Measurements from ENCODE around the gene ENG. TPM values are rescaled to one million over a fixed set of nuclear protein-coding genes. Genes with fewer than 3 reads are reported as not detected.

The ENG gene
- total and polyA plus RNA-seq, 2 of the 8 experiments (the other 6 are each of a cell fraction or from before 2014, with no cell fraction given) = 1.8 to 4.4 TPM

DNA sequence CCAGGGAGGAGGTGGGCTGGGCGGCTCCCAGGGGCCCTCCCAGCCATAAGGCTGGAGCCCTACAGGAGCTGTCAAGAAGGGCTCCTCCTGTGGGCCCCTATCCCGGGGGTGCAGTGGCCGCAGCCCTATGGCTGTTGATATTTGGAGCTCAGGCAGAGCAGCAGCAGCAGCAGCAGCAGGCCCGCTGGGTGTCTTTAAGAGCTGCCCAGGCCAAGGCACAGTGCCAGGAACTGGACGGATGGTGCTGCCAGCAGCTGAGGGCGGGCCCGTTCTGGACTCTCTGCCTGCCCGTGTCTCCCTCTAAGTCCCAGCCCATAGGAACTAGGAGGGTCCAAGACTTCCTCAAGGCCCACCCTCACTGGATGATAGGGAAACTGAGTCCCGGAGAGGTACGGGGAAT, 19.4 kb upstream of the ENG start (continued):
- no peak for TF ChIP-seq JUN (IDR thresholded peaks at IDR 0.05; ENCODE audit: low read depth, low read length)
- no peak for TF ChIP-seq CBX8 (IDR thresholded peaks at IDR 0.05; ENCODE audit: borderline replicate concordance, low read depth, low read length)
- TF ChIP-seq GTF2F1 (IDR thresholded peaks at IDR 0.05; ENCODE audit: borderline replicate concordance, low read depth, low read length) = no peak
- TF ChIP-seq TAF7 (optimal IDR thresholded peaks at IDR 0.05; ENCODE audit: borderline replicate concordance, low read depth, low read length) = no peak
- TF ChIP-seq, protein P1, sequence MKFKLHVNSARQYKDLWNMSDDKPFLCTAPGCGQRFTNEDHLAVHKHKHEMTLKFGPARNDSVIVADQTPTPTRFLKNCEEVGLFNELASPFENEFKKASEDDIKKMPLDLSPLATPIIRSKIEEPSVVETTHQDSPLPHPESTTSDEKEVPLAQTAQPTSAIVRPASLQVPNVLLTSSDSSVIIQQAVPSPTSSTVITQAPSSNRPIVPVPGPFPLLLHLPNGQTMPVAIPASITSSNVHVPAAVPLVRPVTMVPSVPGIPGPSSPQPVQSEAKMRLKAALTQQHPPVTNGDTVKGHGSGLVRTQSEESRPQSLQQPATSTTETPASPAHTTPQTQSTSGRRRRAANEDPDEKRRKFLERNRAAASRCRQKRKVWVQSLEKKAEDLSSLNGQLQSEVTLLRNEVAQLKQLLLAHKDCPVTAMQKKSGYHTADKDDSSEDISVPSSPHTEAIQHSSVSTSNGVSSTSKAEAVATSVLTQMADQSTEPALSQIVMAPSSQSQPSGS (IDR thresholded peaks at IDR 0.05; ENCODE audit: low read length) = no peak
